GM04504 (cell line): ENCODE data around the gene CAMSAP1.

Source experiments
- DNase-seq: peaks from one replicate; pipeline ENCODE4 v3.0.0-alpha.2; 2012; ENCODE audit warnings: low read depth

Gene CAMSAP1

GRCh38 chr9:135880438-135880837 is 26.9 kb downstream of the CAMSAP1 start:
- DNase-seq: no peak

GRCh38 chr9:135879619-135880018 is 27.7 kb downstream of the CAMSAP1 start:
- DNase-seq: no peak

- DNase-seq: no peak
These were observed 28.1 kb downstream of the CAMSAP1 start for GRCh38 chr9:135879237-135879601.

- DNase-seq: no peak
These were observed 28.7 kb downstream of the CAMSAP1 start for GRCh38 chr9:135878528-135879236.

- no peak for DNase-seq
These were observed 29.4 kb downstream of the CAMSAP1 start for GRCh38 chr9:135877791-135878527.

- DNase-seq: no peak
These were observed 30.4 kb downstream of the CAMSAP1 start for GRCh38 chr9:135876936-135877335.

- DNase-seq: no peak
These were observed 32.5 kb downstream of the CAMSAP1 start for GRCh38 chr9:135874859-135875258.

GRCh38 chr9:135869909-135870308 is 37.4 kb downstream of the CAMSAP1 start:
- no peak for DNase-seq

- DNase-seq: no peak
These were observed 41.8 kb downstream of the CAMSAP1 start for GRCh38 chr9:135865531-135865930.

GRCh38 chr9:135864447-135865049 is 42.8 kb downstream of the CAMSAP1 start:
- peak; percentile 18 for DNase-seq

- no peak for DNase-seq
These were observed 44.5 kb downstream of the CAMSAP1 start for GRCh38 chr9:135862809-135863208.

GRCh38 chr9:135858491-135859185 is 48.7 kb downstream of the CAMSAP1 start:
- peak; percentile 7 for DNase-seq

- DNase-seq: no peak
These were observed 49.5 kb downstream of the CAMSAP1 start for GRCh38 chr9:135857843-135858242.

- DNase-seq: peak; percentile 14
These were observed 50.0 kb downstream of the CAMSAP1 start for GRCh38 chr9:135857371-135857786.

GRCh38 chr9:135851748-135852147 is 55.6 kb downstream of the CAMSAP1 start:
- no peak for DNase-seq

- no peak for DNase-seq
These were observed 56.6 kb downstream of the CAMSAP1 start for GRCh38 chr9:135850737-135851136.

GRCh38 chr9:135849181-135849580 is 58.2 kb downstream of the CAMSAP1 start:
- no peak for DNase-seq

GRCh38 chr9:135848341-135849047 is 58.9 kb downstream of the CAMSAP1 start:
- no peak for DNase-seq

GRCh38 chr9:135847833-135848232 is 59.5 kb downstream of the CAMSAP1 start:
- DNase-seq: no peak

- no peak for DNase-seq
These were observed 66.8 kb downstream of the CAMSAP1 start for GRCh38 chr9:135840539-135840938.

GRCh38 chr9:135840107-135840506 is 67.2 kb downstream of the CAMSAP1 start:
- DNase-seq: no peak

GRCh38 chr9:135839516-135839915 is 67.8 kb downstream of the CAMSAP1 start:
- DNase-seq: no peak
